ENCODE measurements around the gene UBAP1L.
A peak's percentile ranks its signal among the peaks of the same experiment; 100 is the strongest.
"Not testable (repeated sequence)": the region's sequence is repeated elsewhere in the genome, so short reads cannot be mapped to it uniquely, and the experiment has no call there.

Gene UBAP1L

GRCh38 chr15:65115086-65115485 lies at the start of gene UBAP1L:
Gene UBAP1L (minus strand): TSS chr15:65115200. CDS start chr15:65106215, 8,985 bp downstream.
- DNase-seq (ENCODE audit: low spot score) = no peak

GRCh38 chr15:65164139-65164538 lies 49.1 kb upstream of the UBAP1L start:
- DNase-seq (ENCODE audit: low spot score) = no peak

GRCh38 chr15:65163041-65163440 lies 48.0 kb upstream of the UBAP1L start:
- no peak for DNase-seq (ENCODE audit: low spot score)

- no peak for DNase-seq (ENCODE audit: low spot score)
Measured at GRCh38 chr15:65156692-65157091, 41.7 kb upstream of the UBAP1L start.

GRCh38 chr15:65154720-65155119 lies 39.7 kb upstream of the UBAP1L start:
- DNase-seq (ENCODE audit: low spot score) = no peak

- no peak for DNase-seq (ENCODE audit: low spot score)
Measured at GRCh38 chr15:65147902-65148301, 32.9 kb upstream of the UBAP1L start.

GRCh38 chr15:65146438-65146837 lies 31.4 kb upstream of the UBAP1L start:
- DNase-seq (ENCODE audit: low spot score) = no peak

- DNase-seq (ENCODE audit: low spot score) = not testable (repeated sequence)
Measured at GRCh38 chr15:65138631-65139030, 23.6 kb upstream of the UBAP1L start.

GRCh38 chr15:65137893-65138292 lies 22.9 kb upstream of the UBAP1L start:
- not testable (repeated sequence) for DNase-seq (ENCODE audit: low spot score)

- not testable (repeated sequence) for DNase-seq (ENCODE audit: low spot score)
Measured at GRCh38 chr15:65137089-65137488, 22.1 kb upstream of the UBAP1L start.

- DNase-seq (ENCODE audit: low spot score) = no peak
Measured at GRCh38 chr15:65134538-65134937, 19.5 kb upstream of the UBAP1L start.

GRCh38 chr15:65133548-65134200 lies 18.7 kb upstream of the UBAP1L start, which contains the start of gene PDCD7:
Gene PDCD7 (minus strand): TSS chr15:65133808. CDS start chr15:65133781, 27 bp downstream.
- peak; percentile 97 for DNase-seq (ENCODE audit: low spot score)

GRCh38 chr15:65132878-65133547 lies 18.0 kb upstream of the UBAP1L start:
- peak; percentile 85 for DNase-seq (ENCODE audit: low spot score)

- no peak for DNase-seq (ENCODE audit: low spot score)
Measured at GRCh38 chr15:65130941-65131340, 15.9 kb upstream of the UBAP1L start.

GRCh38 chr15:65115542-65115941 lies 542 bp upstream of the UBAP1L start:
- DNase-seq (ENCODE audit: low spot score) = no peak

- DNase-seq (ENCODE audit: low spot score) = no peak
Measured at GRCh38 chr15:65110676-65111292, 4.2 kb downstream of the UBAP1L start.

GRCh38 chr15:65106011-65106590 lies 8.9 kb downstream of the UBAP1L start:
- no peak for DNase-seq (ENCODE audit: low spot score)

- no peak for DNase-seq (ENCODE audit: low spot score)
Measured at GRCh38 chr15:65105038-65105437, 10.0 kb downstream of the UBAP1L start.

GRCh38 chr15:65102912-65103311 lies 12.1 kb downstream of the UBAP1L start:
- no peak for DNase-seq (ENCODE audit: low spot score)

GRCh38 chr15:65101891-65102708 lies 12.9 kb downstream of the UBAP1L start:
- no peak for DNase-seq (ENCODE audit: low spot score)

GRCh38 chr15:65101411-65101890 lies 13.5 kb downstream of the UBAP1L start:
- DNase-seq (ENCODE audit: low spot score) = peak; percentile 92

- DNase-seq (ENCODE audit: low spot score) = no peak
Measured at GRCh38 chr15:65100442-65100841, 14.6 kb downstream of the UBAP1L start.

All from HuH-7.5 (cell line).